B cell (primary cell): ENCODE measurements around the gene PRDM10.

Experiments
- CTCF ChIP-seq: fragments of 200-600 bp; IDR thresholded peaks from one replicate; pipeline ENCODE4 v1.8.0; 2022; ENCODE audit warnings: antibody characterized with exemption, mild to moderate bottlenecking
- EZH2 ChIP-seq: IDR thresholded peaks from 2 replicates; pipeline ENCODE4 v1.6.1; 2012; ENCODE audit warnings: borderline replicate concordance, low read depth, mild to moderate bottlenecking, moderate library complexity, low read length; ENCODE audit not compliant: insufficient read depth, poor library complexity, severe bottlenecking

- TF ChIP-seq CTCF (no peak), EZH2 (no peak)
Measured at GRCh38 chr11:130037058-130037457, 34.4 kb upstream of the PRDM10 start.
